Effector CD8-positive, alpha-beta T cell (primary cell): Measurements from ENCODE around the gene CEP97.

Experiments used
- DNase-seq: peaks from one replicate; lab custom pipeline; 2025; lab: John Stamatoyannopoulos, UW

CEP97 gene

DNA sequence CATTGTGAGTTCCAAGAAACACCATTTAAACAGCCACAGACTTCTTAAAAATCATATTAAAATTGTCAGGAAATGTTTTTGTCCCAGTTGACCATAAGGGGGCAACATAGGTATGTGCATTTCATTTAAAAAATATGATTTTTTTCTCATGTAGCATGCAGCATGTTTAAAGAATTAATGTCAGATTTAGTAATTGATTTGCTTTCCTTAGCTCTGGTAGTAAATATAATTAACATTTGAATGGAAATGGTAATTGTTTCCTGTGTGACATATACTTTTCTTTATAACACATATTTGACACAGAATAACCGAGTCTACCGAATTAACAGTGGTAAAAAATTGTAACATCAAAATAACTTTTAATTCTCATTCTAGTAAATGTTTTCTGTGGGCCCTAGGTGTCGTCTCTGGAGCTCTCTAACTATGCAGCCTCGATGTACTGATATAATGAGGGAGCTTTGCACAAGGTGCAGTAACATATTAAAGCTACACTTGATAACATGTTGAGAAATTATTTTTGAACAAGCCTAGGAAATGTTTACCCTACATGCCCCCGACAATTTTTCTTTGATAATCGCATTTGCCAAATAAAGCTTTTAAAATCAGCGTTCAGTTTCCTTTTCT lies 89.5 kb downstream of the CEP97 start:
- no peak for DNase-seq

GRCh38 chr3:101814835-101815234 lies 90.4 kb downstream of the CEP97 start:
- no peak for DNase-seq

- no peak for DNase-seq
Measured at GRCh38 chr3:101816215-101817149, 92.1 kb downstream of the CEP97 start.

- no peak for DNase-seq
Measured at GRCh38 chr3:101817992-101818391, 93.6 kb downstream of the CEP97 start.

GRCh38 chr3:101819649-101820206 lies 95.3 kb downstream of the CEP97 start:
- no peak for DNase-seq
